GM12878 (cell line): ENCODE measurements around the gene CARD19. TPM values are rescaled to one million over a fixed set of nuclear protein-coding genes. Genes with fewer than 3 reads are reported as not detected.

Experiments
- ATAC-seq: fragments of 200-7000 bp; cut with Tn5 transposase; 3 replicates; pipeline ENCODE4 v1.9.1; 2020; ENCODE audit warnings: mild to moderate bottlenecking, moderate library complexity
- Bru-seq: library from RNA; stranded (reverse); fragments of 400-500 nt; gene quantifications from one replicate; lab custom pipeline; 2021; lab: Mats Ljungman, UMichigan
- BruChase-seq, 2 experiments: library from RNA; stranded (reverse); fragments of 400-500 nt; gene quantifications; one replicate each; lab custom pipeline; 2021; lab: Mats Ljungman, UMichigan
- BruUV-seq: library from RNA; stranded (reverse); fragments of 400-500 nt; replicated peaks from 2 replicates; lab custom pipeline; 2021; lab: Mats Ljungman, UMichigan
- CTCF ChIA-PET: fragments of 300-600 bp; sonication (Branson Sonifier 250); formaldehyde crosslinking; extraction: SDS; loops from one replicate; lab custom pipeline; 2021; ENCODE audit warnings: inconsistent platforms; lab: Yijun Ruan, JAX
- POLR2A ChIA-PET: fragments of 350-600 bp; formaldehyde crosslinking; extraction: SDS; loops from one replicate; lab custom pipeline; 2021; ENCODE audit warnings: inconsistent platforms; lab: Charles Lee
- RAD21 ChIA-PET: fragments of 300-600 bp; sonication (Branson Sonifier 250); formaldehyde crosslinking; loops from one replicate; lab custom pipeline; 2023; ENCODE audit warnings: antibody characterized with exemption; ENCODE audit not compliant: unreplicated experiment; lab: Charles Lee
- SMC1A ChIA-PET: fragments of 300-600 bp; sonication (Branson Sonifier 250); formaldehyde crosslinking; loops from one replicate; lab custom pipeline; 2023; ENCODE audit not compliant: unreplicated experiment, uncharacterized antibody; lab: Charles Lee
- DNase-seq: peaks from one replicate; pipeline ENCODE4 v3.0.0-alpha.2; 2011; ENCODE audit warnings: low read depth, low spot score
- FAIRE-seq: peaks from 3 replicates; lab custom pipeline; 2011; peaks lifted over from hg19 to GRCh38; lab: Jason Lieb, UNC
- H2AFZ ChIP-seq: 2 replicates; pipeline ENCODE4 v1.6.0; 2011; ENCODE audit warnings: low read depth, low read length, control low read depth; ENCODE audit not compliant: control insufficient read depth
- H3K27ac ChIP-seq: 2 replicates; pipeline ENCODE4 v1.5.1; 2011; ENCODE audit warnings: control low read depth; ENCODE audit not compliant: control insufficient read depth, insufficient read depth
- H3K27me3 ChIP-seq, 2 experiments: replicated peaks in 1 of 2; 2 replicates each; pipeline versions ENCODE4 v1.6.0 to v1.6.1; 2011; ENCODE audit warnings: low read length in 1 of 2; ENCODE audit not compliant: control insufficient read depth in 2 of 2, insufficient read depth in 2 of 2
- H3K36me3 ChIP-seq, 2 experiments: 2 replicates each; pipeline ENCODE4 v1.5.1; 2011; ENCODE audit warnings: low read length in 1 of 2; ENCODE audit not compliant: control insufficient read depth in 2 of 2, insufficient read depth in 2 of 2
- H3K4me1 ChIP-seq: 2 replicates; pipeline ENCODE4 v1.6.1; 2011; ENCODE audit warnings: mild to moderate bottlenecking, low read length, moderate library complexity, mixed read lengths; ENCODE audit not compliant: control insufficient read depth, insufficient read depth
- H3K4me2 ChIP-seq: 2 replicates; pipeline ENCODE4 v1.6.0; 2011; ENCODE audit warnings: control low read depth; ENCODE audit not compliant: control insufficient read depth, insufficient read depth
- H3K4me3 ChIP-seq: fragments of 200-600 bp; sonication (generic); 2 replicates; pipeline ENCODE4 v1.5.1; 2016
- H3K79me2 ChIP-seq: 2 replicates; pipeline ENCODE4 v1.6.0; 2011; ENCODE audit warnings: low read length; ENCODE audit not compliant: control insufficient read depth, insufficient read depth
- H3K9ac ChIP-seq: 2 replicates; pipeline ENCODE4 v1.8.0; 2011; ENCODE audit warnings: low read length, control low read depth, mixed read lengths; ENCODE audit not compliant: control insufficient read depth, insufficient read depth
- H3K9me3 ChIP-seq: replicated peaks from 3 replicates; pipeline ENCODE4 v1.5.1; 2011; ENCODE audit warnings: mild to moderate bottlenecking, low read length; ENCODE audit not compliant: control insufficient read depth, insufficient read depth
- H4K20me1 ChIP-seq: 2 replicates; pipeline ENCODE4 v1.6.0; 2011; ENCODE audit not compliant: control insufficient read depth, insufficient read depth
- BACH1 ChIP-seq: fragments of 450-650 bp; IDR thresholded peaks from 2 replicates; pipeline ENCODE4 v1.6.1; 2017; ENCODE audit warnings: mild to moderate bottlenecking, borderline replicate concordance
- BHLHE40 ChIP-seq, 2 experiments: fragments of 450-650 bp in 1 of 2; IDR thresholded peaks; 2 replicates each; pipeline ENCODE4 v1.6.1; 2011 to 2017; ENCODE audit warnings: low read depth in 2 of 2, borderline replicate concordance in 1 of 2, improper control_type of control experiment in 1 of 2, low read length in 1 of 2, mild to moderate bottlenecking in 1 of 2
- IKZF1 ChIP-seq: fragments of 450-650 bp; conservative IDR thresholded peaks from 2 replicates; pipeline ENCODE4 v1.6.1; 2017; ENCODE audit warnings: antibody characterized with exemption, mild to moderate bottlenecking
- LARP7 ChIP-seq: fragments of 450-650 bp; IDR thresholded peaks from 2 replicates; pipeline ENCODE4 v1.6.1; 2017; ENCODE audit warnings: mild to moderate bottlenecking
- NR2C1 ChIP-seq: fragments of 450-650 bp; IDR thresholded peaks from 2 replicates; pipeline ENCODE4 v1.6.1; 2017; ENCODE audit warnings: antibody characterized with exemption, mild to moderate bottlenecking, moderate library complexity
- NR2F1 ChIP-seq: fragments of 450-650 bp; conservative IDR thresholded peaks from 2 replicates; pipeline ENCODE4 v1.6.1; 2017; ENCODE audit warnings: mild to moderate bottlenecking
- RB1 ChIP-seq: fragments of 450-650 bp; formaldehyde crosslinking; IDR thresholded peaks from 2 replicates; pipeline ENCODE4 v1.6.1; 2017; ENCODE audit warnings: mild to moderate bottlenecking, borderline replicate concordance
- SMARCA5 ChIP-seq: fragments of 450-650 bp; IDR thresholded peaks from 2 replicates; pipeline ENCODE4 v1.6.1; 2017; ENCODE audit warnings: mild to moderate bottlenecking
- TAF1 ChIP-seq: IDR thresholded peaks from 2 replicates; pipeline ENCODE4 v1.6.1; 2011; ENCODE audit warnings: mild to moderate bottlenecking, low read depth, low read length, borderline replicate concordance
- YY1 ChIP-seq: IDR thresholded peaks from 2 replicates; pipeline ENCODE4 v1.6.1; 2011; ENCODE audit warnings: low read depth, mild to moderate bottlenecking, low read length
- WGBS: methylation state at CpG from one replicate; pipeline ENCODE4 v1.1.6; 2016; ENCODE audit warnings: low lambda C conversion rate; ENCODE audit not compliant: insufficient replicate concordance, insufficient coverage; ENCODE audit errors: missing lambda C conversion rate; 5-methylcytosine and 5-hydroxymethylcytosine counted together
- in situ Hi-C: fragments of 300-500 bp; cut with MboI; formaldehyde crosslinking; loops from 9 replicates; pipeline ENCODE4 v1.14.3; 2018; ENCODE audit warnings: mixed read lengths
- intact Hi-C: fragments of 100-400 bp; cut with micrococcal nuclease; formaldehyde crosslinking; loops from one replicate; pipeline ENCODE4 v1.14.2; 2022; ENCODE audit not compliant: unreplicated experiment
- long read RNA-seq, 2 experiments: library from polyadenylated mRNA; unstranded; transcript quantifications; one replicate each; pipeline ENCODE4 v2.0.0, GENCODE V29; 2019 to 2020
- polyA minus RNA-seq, 3 experiments: library from RNA; depleted of rRNA, polyadenylated mRNA; stranded (reverse); fragments of >200 nt; gene quantifications; 2 replicates each; pipeline ENCODE4 v1.2.3, GENCODE V29; 2011
- polyA plus RNA-seq, 11 experiments: library from polyadenylated mRNA; depleted of rRNA in 4 of 11; unstranded in 6 of 11; stranded (reverse) in 5 of 11; fragments of >200 nt; fragmentation: Nextera tagmentation in 4 of 11; fragmentation: Illumina TruSeq in 1 of 11; extraction: Ambion mirVana in 4 of 11; extraction: Trizol in 1 of 11; gene quantifications; 1 replicate in 1 of 11; 2 replicates in 10 of 11; pipeline versions ENCODE4 v1.2.1 to v1.2.3, GENCODE V29; 2011 to 2016; ENCODE audit warnings: inconsistent platforms in 2 of 11, missing spikeins in 2 of 11, low read depth in 1 of 11
- total RNA-seq, 4 experiments: library from RNA; depleted of rRNA in 3 of 4; stranded (reverse); fragments of >200 nt in 3 of 4; fragmentation: Illumina TruSeq in 1 of 4; extraction: Trizol in 1 of 4; gene quantifications; 2 replicates each; pipeline versions ENCODE4 v1.2.1 to v1.2.3, GENCODE V29; 2013 to 2021
- TF ChIP-seq, protein P1 (sequence below): fragments of 150-350 bp; IDR thresholded peaks from 2 replicates; pipeline ENCODE4 v1.6.1; 2014; ENCODE audit warnings: mild to moderate bottlenecking, low read depth, low read length
- TF ChIP-seq, protein P2 (sequence below): IDR thresholded peaks from 2 replicates; pipeline ENCODE4 v1.6.1; 2012; ENCODE audit warnings: low read depth, low read length, improper control_type of control experiment
- TF ChIP-seq, protein P3 (sequence below): fragments of 450-650 bp; IDR thresholded peaks from 2 replicates; pipeline ENCODE4 v1.6.1; 2018; ENCODE audit warnings: mild to moderate bottlenecking, low read depth, moderate library complexity; ENCODE audit not compliant: partially characterized antibody

Gene CARD19, protein sequence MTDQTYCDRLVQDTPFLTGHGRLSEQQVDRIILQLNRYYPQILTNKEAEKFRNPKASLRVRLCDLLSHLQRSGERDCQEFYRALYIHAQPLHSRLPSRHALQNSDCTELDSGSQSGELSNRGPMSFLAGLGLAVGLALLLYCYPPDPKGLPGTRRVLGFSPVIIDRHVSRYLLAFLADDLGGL
- 9.7 and 10.4 TPM in 2 replicates for total RNA-seq (2013; cell fraction: nucleolus; rRNA removed)
- total RNA-seq (2014; rRNA removed) (40.8 and 41.6 TPM in 2 replicates), total RNA-seq (2014; rRNA removed; fragmentation: Illumina TruSeq; extraction: Trizol) (12.0 and 13.3 TPM in 2 replicates), total RNA-seq (2021) (21.6 and 21.8 TPM in 2 replicates), polyA plus RNA-seq (2011; rRNA removed) (8.6 and 18.3 TPM in 2 replicates), polyA plus RNA-seq (2014; fragmentation: Illumina TruSeq; extraction: Trizol) (0.49 and 6.3 TPM in 2 replicates), polyA plus RNA-seq (2014; fragmentation: Nextera tagmentation; extraction: Ambion mirVana) (1 to 10 TPM in 1 of 2 experiments, under 1 TPM in 1; 0.61 to 3.3 TPM), polyA plus RNA-seq (2014; rRNA removed) (38.8 and 44.1 TPM in 2 replicates), polyA plus RNA-seq (2016; fragmentation: Nextera tagmentation; extraction: Ambion mirVana) (10 to 100 TPM; 23.3 to 27.7 TPM), polyA minus RNA-seq (2011; rRNA and poly(A)+ RNA removed) (7.7 and 10.7 TPM in 2 replicates), Bru-seq, nascent RNA (percentile 58 among the genes with signal in this experiment), BruChase-seq, experiment 1, labeled RNA remaining after a 6-hour chase (percentile 64 among the genes with signal in this experiment), BruChase-seq, experiment 2, labeled RNA remaining after a 2-hour chase (percentile 66 among the genes with signal in this experiment)
- polyA plus RNA-seq (2011; ENCODE audit: low read depth) = 4.0 TPM
- polyA plus RNA-seq (2011; cell fraction: cytosol; rRNA removed) = 34.4 and 49.8 TPM in 2 replicates
- 47.7 and 53.9 TPM in 2 replicates for polyA plus RNA-seq (2011; cell fraction: nucleus; rRNA removed)
- 11.9 and 12.2 TPM in 2 replicates for polyA plus RNA-seq (2012)
- 6.0 and 6.9 TPM in 2 replicates for polyA minus RNA-seq (2011; cell fraction: cytosol; rRNA and poly(A)+ RNA removed)
- 6.8 and 12.7 TPM in 2 replicates for polyA minus RNA-seq (2011; cell fraction: nucleus; rRNA and poly(A)+ RNA removed)
- long read RNA-seq, experiment 1, transcript CARD19-201 (6 exons, 855 nt) = major isoform, 8 of 17 reads
- long read RNA-seq, experiment 1, transcript CARD19-207 (6 exons, 759 nt) = minor isoform, 5 of 17 reads
- long read RNA-seq, experiment 1, partial matches to known transcripts = 0 of 17 reads
- long read RNA-seq, experiment 1, other reads (novel, unspliced or antisense) = 3 of 17 reads
- long read RNA-seq, experiment 2 = 0 reads

DNA sequence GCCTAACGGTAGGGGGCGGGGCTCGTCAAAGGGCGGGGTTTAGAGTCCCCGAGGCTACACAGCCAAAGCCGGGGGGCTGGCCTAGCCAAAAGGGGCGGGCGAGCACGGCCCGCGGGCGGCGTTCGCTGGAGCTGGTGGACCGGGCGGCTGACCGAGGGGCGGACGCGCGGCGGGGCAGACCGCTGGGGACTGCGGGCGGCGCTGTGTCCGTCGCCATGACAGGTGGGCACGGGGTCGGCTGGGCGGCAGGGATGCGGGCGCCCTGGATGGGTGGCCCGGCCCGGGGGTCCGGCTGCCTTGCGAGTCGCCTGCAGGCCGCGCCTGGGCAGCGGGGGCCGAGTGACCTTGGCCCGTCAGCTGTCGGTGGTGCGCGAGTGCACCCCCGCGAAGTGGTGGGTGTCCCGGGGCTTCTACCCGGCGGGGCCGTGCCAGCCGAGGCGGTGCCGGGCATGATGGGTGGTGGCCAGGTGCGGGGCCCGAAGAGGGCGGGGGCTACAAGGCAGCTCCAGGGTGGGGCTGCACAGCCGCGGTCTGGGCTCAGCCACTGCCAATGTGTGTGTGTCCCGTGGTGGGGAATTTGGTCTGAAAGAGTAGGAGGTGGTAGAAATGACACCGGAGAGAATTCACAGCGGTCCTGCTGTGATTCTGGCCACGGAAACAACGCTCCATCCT, at the start of gene CARD19:
TSS of gene CARD19 (plus strand) at position 87 of the 672 bp plus-strand sequence. CDS start at position 216, 129 bp downstream.
- H3K4me3 ChIP-seq = peak within 1 kb of the TSS; percentile 86
- no TSS peak for BruUV-seq
- no peaks in the 10 kb centered on the region for H4K20me1 ChIP-seq
- peak within 1 kb of the TSS; percentile 67 for H2AFZ ChIP-seq
- WGBS = 0% methylated on average over 47 of the region's 65 CpGs
- H3K4me1 ChIP-seq = peaks cover 55% of the 10 kb centered on the region
- no peak for DNase-seq
- peak; percentile 64 for ATAC-seq
- in situ Hi-C loops (no loop called here), intact Hi-C loops (loop anchor here (5.0 kb wide), 1 partner anchor 356 kb away; the partner anchor contains the start of genes FAM120A and FAM120AOS)
- no peaks in the 10 kb centered on the region for H3K36me3 ChIP-seq
- POLR2A ChIA-PET = interaction anchor here (1.1 to 2.9 kb wide), 7 partner anchors 9 to 40 kb away, joined by 4 to 36 read pairs (median 8); partner anchors contain the start of gene NINJ1
- CTCF ChIA-PET = interaction anchor here (0.8 to 5.3 kb wide), 3 partner anchors 9 to 35 kb away, joined by 4 to 44 read pairs (median 4); no protein-coding TSS in a partner anchor
- FAIRE-seq = no peak
- H3K9me3 ChIP-seq = peaks cover 2% of the 10 kb centered on the region
- SMC1A ChIA-PET = interaction anchor here (1.3 to 3.7 kb wide), 3 partner anchors 12 to 141 kb away, joined by 4 to 28 read pairs (median 5); no protein-coding TSS in a partner anchor
- peak within 1 kb of the TSS; percentile 99 for H3K27ac ChIP-seq
- RAD21 ChIA-PET = interaction anchor here (0.6 to 5.4 kb wide), 3 partner anchors 12 to 1066 kb away, joined by 3 to 23 read pairs (median 12); no protein-coding TSS in a partner anchor
- H3K27me3 ChIP-seq = no peaks in the 10 kb centered on the region
- H3K4me2 ChIP-seq = peak within 1 kb of the TSS; percentile 95
- H3K9ac ChIP-seq = peak within 1 kb of the TSS; percentile 97
- peaks cover 20% of the 10 kb centered on the region for H3K79me2 ChIP-seq
- TF ChIP-seq, protein P1, sequence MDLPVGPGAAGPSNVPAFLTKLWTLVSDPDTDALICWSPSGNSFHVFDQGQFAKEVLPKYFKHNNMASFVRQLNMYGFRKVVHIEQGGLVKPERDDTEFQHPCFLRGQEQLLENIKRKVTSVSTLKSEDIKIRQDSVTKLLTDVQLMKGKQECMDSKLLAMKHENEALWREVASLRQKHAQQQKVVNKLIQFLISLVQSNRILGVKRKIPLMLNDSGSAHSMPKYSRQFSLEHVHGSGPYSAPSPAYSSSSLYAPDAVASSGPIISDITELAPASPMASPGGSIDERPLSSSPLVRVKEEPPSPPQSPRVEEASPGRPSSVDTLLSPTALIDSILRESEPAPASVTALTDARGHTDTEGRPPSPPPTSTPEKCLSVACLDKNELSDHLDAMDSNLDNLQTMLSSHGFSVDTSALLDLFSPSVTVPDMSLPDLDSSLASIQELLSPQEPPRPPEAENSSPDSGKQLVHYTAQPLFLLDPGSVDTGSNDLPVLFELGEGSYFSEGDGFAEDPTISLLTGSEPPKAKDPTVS = no peak
- peak; percentile 97 for TF ChIP-seq LARP7
- TF ChIP-seq, protein P2, sequence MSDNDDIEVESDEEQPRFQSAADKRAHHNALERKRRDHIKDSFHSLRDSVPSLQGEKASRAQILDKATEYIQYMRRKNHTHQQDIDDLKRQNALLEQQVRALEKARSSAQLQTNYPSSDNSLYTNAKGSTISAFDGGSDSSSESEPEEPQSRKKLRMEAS = peak; percentile 36; the same call in 1 of the 2 replicates
- TF ChIP-seq RB1 = 0 out of 2 replicates have a peak, but pooled peaks have one; percentile 60
- TF ChIP-seq TAF1 = 0 out of 2 replicates have a peak, but pooled peaks have one; percentile 29
- peak; percentile 63; the same call in 1 of the 2 replicates for TF ChIP-seq SMARCA5
- TF ChIP-seq IKZF1 = peak; percentile 73
- no peak for TF ChIP-seq NR2C1
- TF ChIP-seq BHLHE40 (IDR thresholded peaks at IDR 0.05; ENCODE audit: borderline replicate concordance in 1 of 2, low read depth in 2 of 2, low read length in 1 of 2) = peak in 1 of 2 experiments; percentile 52; a peak in 1 of 4 replicates
- peak; percentile 73; the same call in 1 of the 2 replicates for TF ChIP-seq BACH1
- TF ChIP-seq NR2F1 = peak; percentile 73
- TF ChIP-seq YY1 = peak; percentile 66; the same call in 1 of the 2 replicates
- TF ChIP-seq, protein P3, sequence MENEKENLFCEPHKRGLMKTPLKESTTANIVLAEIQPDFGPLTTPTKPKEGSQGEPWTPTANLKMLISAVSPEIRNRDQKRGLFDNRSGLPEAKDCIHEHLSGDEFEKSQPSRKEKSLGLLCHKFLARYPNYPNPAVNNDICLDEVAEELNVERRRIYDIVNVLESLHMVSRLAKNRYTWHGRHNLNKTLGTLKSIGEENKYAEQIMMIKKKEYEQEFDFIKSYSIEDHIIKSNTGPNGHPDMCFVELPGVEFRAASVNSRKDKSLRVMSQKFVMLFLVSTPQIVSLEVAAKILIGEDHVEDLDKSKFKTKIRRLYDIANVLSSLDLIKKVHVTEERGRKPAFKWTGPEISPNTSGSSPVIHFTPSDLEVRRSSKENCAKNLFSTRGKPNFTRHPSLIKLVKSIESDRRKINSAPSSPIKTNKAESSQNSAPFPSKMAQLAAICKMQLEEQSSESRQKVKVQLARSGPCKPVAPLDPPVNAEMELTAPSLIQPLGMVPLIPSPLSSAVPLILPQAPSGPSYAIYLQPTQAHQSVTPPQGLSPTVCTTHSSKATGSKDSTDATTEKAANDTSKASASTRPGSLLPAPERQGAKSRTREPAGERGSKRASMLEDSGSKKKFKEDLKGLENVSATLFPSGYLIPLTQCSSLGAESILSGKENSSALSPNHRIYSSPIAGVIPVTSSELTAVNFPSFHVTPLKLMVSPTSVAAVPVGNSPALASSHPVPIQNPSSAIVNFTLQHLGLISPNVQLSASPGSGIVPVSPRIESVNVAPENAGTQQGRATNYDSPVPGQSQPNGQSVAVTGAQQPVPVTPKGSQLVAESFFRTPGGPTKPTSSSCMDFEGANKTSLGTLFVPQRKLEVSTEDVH = no peak
